ENCODE measurements around the gene GGT7. TPM values are rescaled to one million over a fixed set of nuclear protein-coding genes. Genes with fewer than 3 reads are reported as not detected.

The GGT7 gene
- total RNA-seq, 2 experiments from 2014 or later: 1.8 to 2.7 TPM

DNA sequence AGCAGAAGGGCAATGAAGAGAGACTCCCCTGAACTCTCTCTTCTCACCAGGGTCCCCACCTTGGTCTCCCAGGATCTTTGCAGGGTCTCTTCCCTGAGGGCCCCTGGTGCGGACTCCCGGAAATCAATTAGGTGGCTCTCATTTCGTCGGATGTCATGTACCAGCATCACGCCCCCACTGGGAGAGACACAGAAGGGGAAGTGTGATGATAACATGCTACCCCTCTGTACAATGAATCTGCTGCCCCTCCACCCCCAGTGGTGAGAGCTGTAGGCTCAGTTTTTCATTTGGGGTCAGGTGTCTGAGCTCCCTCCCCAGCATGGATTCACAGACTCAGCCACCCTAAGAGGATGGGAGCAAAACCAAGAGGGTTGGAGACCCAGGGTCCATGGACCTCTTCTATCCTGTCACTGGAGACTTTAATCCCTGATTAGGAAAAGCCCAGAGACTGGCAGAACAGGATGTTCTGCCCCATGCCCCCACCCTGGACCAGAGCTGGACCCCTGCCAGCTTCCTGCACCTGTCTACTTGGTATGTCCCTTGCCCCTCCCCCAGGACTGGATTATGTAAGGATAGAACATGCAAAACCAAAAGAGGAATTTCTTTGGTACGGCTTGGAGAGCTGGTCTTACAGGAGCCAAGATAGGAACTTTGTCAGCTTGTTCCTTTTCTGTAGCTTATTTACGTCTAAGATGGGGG is 11.1 kb downstream of the GGT7 start:
- ChIA-PET CTCF (ENCODE audit: unreplicated experiment) (no interaction called here), POLR2A (interaction anchor here (0.6 kb wide), 1 partner anchor 253 kb away, joined by 3 read pairs; no protein-coding TSS in a partner anchor)
- Histone ChIP-seq H2AFZ (ENCODE audit: low read length) (no peak overlapping the region), H4K20me1 (ENCODE audit: insufficient read depth, low read length) (no peaks in the 10 kb centered on the region), H3K9me2 (ENCODE audit: insufficient read depth, low read length) (no peaks in the 10 kb centered on the region), H3K9me3 (ENCODE audit: low read length) (no peaks in the 10 kb centered on the region), H3K27ac (ENCODE audit: low read depth, low read length, poor library complexity, severe bottlenecking) (no peak overlapping the region), H3K4me1 (ENCODE audit: insufficient read depth, low read length, poor library complexity, severe bottlenecking) (no peaks in the 10 kb centered on the region), H3K4me3 (ENCODE audit: low read depth, low read length, poor library complexity, severe bottlenecking) (no peak overlapping the region), H3K36me3 (ENCODE audit: insufficient read depth, low read length) (no peaks in the 10 kb centered on the region), H3K79me2 (ENCODE audit: insufficient read depth, low read depth, low read length) (no peaks in the 10 kb centered on the region), H3K4me2 (ENCODE audit: low read length) (no peak overlapping the region)
- intact Hi-C loops (cut with micrococcal nuclease; ENCODE audit: unreplicated experiment): no loop called here
- TF ChIP-seq, protein P1, sequence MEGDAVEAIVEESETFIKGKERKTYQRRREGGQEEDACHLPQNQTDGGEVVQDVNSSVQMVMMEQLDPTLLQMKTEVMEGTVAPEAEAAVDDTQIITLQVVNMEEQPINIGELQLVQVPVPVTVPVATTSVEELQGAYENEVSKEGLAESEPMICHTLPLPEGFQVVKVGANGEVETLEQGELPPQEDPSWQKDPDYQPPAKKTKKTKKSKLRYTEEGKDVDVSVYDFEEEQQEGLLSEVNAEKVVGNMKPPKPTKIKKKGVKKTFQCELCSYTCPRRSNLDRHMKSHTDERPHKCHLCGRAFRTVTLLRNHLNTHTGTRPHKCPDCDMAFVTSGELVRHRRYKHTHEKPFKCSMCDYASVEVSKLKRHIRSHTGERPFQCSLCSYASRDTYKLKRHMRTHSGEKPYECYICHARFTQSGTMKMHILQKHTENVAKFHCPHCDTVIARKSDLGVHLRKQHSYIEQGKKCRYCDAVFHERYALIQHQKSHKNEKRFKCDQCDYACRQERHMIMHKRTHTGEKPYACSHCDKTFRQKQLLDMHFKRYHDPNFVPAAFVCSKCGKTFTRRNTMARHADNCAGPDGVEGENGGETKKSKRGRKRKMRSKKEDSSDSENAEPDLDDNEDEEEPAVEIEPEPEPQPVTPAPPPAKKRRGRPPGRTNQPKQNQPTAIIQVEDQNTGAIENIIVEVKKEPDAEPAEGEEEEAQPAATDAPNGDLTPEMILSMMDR (conservative IDR thresholded peaks at IDR 0.05; ENCODE audit: low read length): no peak
- TF ChIP-seq EZH2phosphoT487 (IDR thresholded peaks at IDR 0.05; ENCODE audit: borderline replicate concordance, low read depth, low read length): no peak
- no TSS peak for BruUV-seq (replicated peaks)
- DNase-seq (ENCODE audit: low spot score): no peak

DNA sequence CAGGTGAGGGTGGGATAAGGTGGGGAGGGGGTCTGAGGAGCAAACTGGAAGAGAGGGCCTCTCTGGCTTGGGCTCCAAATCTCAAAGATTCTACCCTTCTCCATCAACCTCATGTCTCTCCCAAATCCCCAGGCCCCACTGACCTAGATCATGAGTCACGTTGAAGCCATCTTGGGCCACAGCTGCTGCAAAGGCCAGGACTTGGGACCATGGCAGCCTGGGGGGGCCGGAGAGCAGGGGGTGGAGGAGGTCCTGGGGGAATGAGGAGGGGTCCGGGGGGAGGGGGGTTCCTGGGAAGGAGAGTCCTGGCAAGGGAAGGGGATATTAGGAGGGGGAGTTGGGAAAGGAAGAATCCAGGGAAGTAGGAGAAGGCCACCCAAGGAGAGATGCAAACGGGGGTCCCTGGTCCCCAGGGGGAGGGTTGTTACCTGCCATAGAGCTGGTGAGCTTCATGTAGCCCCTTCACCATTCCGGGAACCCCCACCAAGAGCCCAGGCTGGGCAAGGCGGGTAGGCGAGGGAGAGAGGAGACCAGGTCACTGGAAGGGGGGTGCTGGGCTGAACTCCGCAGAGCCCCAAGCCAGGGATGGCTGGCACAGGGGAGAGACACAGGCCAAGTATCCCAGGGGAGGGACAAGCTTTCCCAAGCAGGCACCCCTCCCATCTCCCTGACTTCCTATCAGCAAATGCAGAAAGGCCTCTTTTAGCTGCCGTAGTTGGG is 12.7 kb downstream of the GGT7 start:
- intact Hi-C loops (cut with micrococcal nuclease; ENCODE audit: unreplicated experiment): no loop called here
- Histone ChIP-seq H2AFZ (ENCODE audit: low read length) (no peak overlapping the region), H3K4me3 (ENCODE audit: low read depth, low read length, poor library complexity, severe bottlenecking) (no peak overlapping the region), H3K79me2 (ENCODE audit: insufficient read depth, low read depth, low read length) (no peaks in the 10 kb centered on the region), H3K36me3 (ENCODE audit: insufficient read depth, low read length) (no peaks in the 10 kb centered on the region), H3K4me2 (ENCODE audit: low read length) (no peak overlapping the region), H3K4me1 (ENCODE audit: insufficient read depth, low read length, poor library complexity, severe bottlenecking) (no peaks in the 10 kb centered on the region), H3K9me3 (ENCODE audit: low read length) (no peaks in the 10 kb centered on the region), H4K20me1 (ENCODE audit: insufficient read depth, low read length) (no peaks in the 10 kb centered on the region), H3K9me2 (ENCODE audit: insufficient read depth, low read length) (no peaks in the 10 kb centered on the region), H3K27ac (ENCODE audit: low read depth, low read length, poor library complexity, severe bottlenecking) (no peak overlapping the region)
- no TSS peak for BruUV-seq (replicated peaks)
- ChIA-PET CTCF (ENCODE audit: unreplicated experiment) (no interaction called here), POLR2A (no interaction called here)
- TF ChIP-seq, protein P1 (conservative IDR thresholded peaks at IDR 0.05; ENCODE audit: low read length): no peak
- TF ChIP-seq EZH2phosphoT487 (IDR thresholded peaks at IDR 0.05; ENCODE audit: borderline replicate concordance, low read depth, low read length): no peak
- DNase-seq (ENCODE audit: low spot score): no peak

DNA sequence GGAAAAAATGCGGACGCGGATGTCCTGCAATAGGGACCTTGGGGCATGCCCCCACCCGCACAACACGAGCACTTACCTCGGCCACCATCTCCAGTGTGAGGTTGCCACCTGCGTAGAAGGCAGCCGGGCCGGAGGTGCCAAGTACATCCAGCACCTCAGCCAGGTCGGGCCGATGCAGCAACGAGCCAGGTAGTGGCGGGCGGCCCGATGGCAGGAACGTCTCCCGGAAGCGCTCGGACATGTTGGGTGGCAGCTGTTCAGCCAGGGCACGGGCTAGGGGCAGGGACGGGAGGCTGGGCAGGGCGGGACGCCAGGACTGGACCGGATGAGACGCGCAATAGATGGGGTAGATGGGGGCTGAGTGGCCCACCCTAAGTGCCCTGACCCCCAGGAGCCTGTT is 13.3 kb downstream of the GGT7 start:
- no peaks in the 10 kb centered on the region for H3K79me2 ChIP-seq (ENCODE audit: insufficient read depth, low read depth, low read length)
- no peaks in the 10 kb centered on the region for H3K9me3 ChIP-seq (ENCODE audit: low read length)
- ChIA-PET CTCF (ENCODE audit: unreplicated experiment) (no interaction called here), POLR2A (no interaction called here)
- intact Hi-C loops (cut with micrococcal nuclease; ENCODE audit: unreplicated experiment): no loop called here
- BruUV-seq (replicated peaks): no TSS peak
- H2AFZ ChIP-seq (ENCODE audit: low read length): no peak overlapping the region
- no peak overlapping the region for H3K4me3 ChIP-seq (ENCODE audit: low read depth, low read length, poor library complexity, severe bottlenecking)
- no peaks in the 10 kb centered on the region for H3K36me3 ChIP-seq (ENCODE audit: insufficient read depth, low read length)
- H3K4me2 ChIP-seq (ENCODE audit: low read length): no peak overlapping the region
- H3K9me2 ChIP-seq (ENCODE audit: insufficient read depth, low read length): no peaks in the 10 kb centered on the region
- no peak for DNase-seq (ENCODE audit: low spot score)
- TF ChIP-seq, protein P1 (conservative IDR thresholded peaks at IDR 0.05; ENCODE audit: low read length): no peak
- TF ChIP-seq EZH2phosphoT487 (IDR thresholded peaks at IDR 0.05; ENCODE audit: borderline replicate concordance, low read depth, low read length): no peak
- H3K27ac ChIP-seq (ENCODE audit: low read depth, low read length, poor library complexity, severe bottlenecking): no peak overlapping the region
- H3K4me1 ChIP-seq (ENCODE audit: insufficient read depth, low read length, poor library complexity, severe bottlenecking): no peaks in the 10 kb centered on the region
- no peaks in the 10 kb centered on the region for H4K20me1 ChIP-seq (ENCODE audit: insufficient read depth, low read length)
